ENCODE results near the gene CLN6.
"Not testable (repeated sequence)": the region's sequence is repeated elsewhere in the genome, so short reads cannot be mapped to it uniquely, and the experiment has no call there.

CLN6 gene

DNA sequence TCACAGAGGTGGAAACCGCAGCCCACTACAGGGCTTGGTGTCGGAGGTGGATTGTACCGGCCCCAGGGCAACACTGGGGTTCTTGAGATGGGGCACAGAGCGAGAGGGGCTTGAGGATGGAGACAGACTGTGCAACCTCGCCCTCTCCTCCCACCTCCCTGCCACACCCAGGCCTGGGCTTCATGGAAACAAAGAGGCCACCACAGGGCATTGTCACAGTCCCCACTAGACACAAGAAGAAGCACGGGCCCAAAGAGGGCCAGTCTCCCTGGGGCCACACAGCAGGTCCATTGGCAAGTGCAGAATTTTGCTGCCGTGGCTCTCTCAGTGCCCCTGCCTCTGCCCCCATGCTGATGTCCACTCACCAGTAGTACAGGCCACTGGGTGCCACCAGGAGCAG, 20.3 kb downstream of the CLN6 start:
- no peaks in the 10 kb centered on the region for H3K27me3 Mint-ChIP-seq
- no peaks in the 10 kb centered on the region for H3K9me3 Mint-ChIP-seq
- H3K27ac Mint-ChIP-seq, result no peak overlapping the region
- H3K4me1 Mint-ChIP-seq (ENCODE audit: low read depth), result peaks cover 21% of the 10 kb centered on the region
- peaks cover 12% of the 10 kb centered on the region for H3K36me3 Mint-ChIP-seq (ENCODE audit: low read depth)
- no peak overlapping the region for H3K4me3 Mint-ChIP-seq

DNA sequence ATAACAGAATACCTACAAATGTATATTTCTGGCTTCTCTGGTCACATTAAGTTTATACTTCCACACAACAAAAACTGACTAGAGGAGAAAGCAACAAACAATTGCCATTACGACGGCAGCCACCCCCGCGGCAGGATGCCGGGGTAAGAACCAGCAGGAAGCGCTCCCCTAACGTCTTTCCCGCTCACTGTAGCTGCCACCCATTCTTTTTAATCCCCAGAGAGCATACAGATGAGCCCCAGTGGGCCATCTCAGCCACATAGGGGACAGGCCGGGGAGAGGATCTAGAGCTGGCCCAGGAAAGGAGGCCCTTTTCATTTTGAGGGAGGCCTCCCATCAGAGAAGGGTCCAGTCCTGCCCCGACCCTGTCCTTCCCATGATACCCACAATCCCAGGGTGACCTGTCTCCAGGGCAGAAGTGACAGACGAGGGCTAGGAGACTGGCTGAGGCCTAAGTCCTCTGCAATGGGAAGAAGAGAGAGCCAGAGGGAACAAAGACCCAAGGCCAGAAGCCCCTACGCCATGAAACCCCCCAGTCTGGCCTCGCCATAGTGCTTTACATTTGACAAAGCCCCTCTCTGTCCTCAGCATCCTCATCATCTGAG, 20.8 kb downstream of the CLN6 start:
- peaks cover 12% of the 10 kb centered on the region for H3K36me3 Mint-ChIP-seq (ENCODE audit: low read depth)
- H3K9me3 Mint-ChIP-seq, result no peaks in the 10 kb centered on the region
- H3K4me3 Mint-ChIP-seq, result no peak overlapping the region

GRCh38 chr15:68208136-68208535, 21.4 kb downstream of the CLN6 start:
- H3K27me3 Mint-ChIP-seq, result no peaks in the 10 kb centered on the region
- no peak overlapping the region for H3K4me3 Mint-ChIP-seq
- H3K27ac Mint-ChIP-seq, result no peak overlapping the region
- no peaks in the 10 kb centered on the region for H3K9me3 Mint-ChIP-seq
- H3K36me3 Mint-ChIP-seq (ENCODE audit: low read depth), result peaks cover 12% of the 10 kb centered on the region
- peaks cover 21% of the 10 kb centered on the region for H3K4me1 Mint-ChIP-seq (ENCODE audit: low read depth)

More for the DNA sequence above, 20.8 kb downstream of the CLN6 start:
- no peaks in the 10 kb centered on the region for H3K27me3 Mint-ChIP-seq
- H3K4me1 Mint-ChIP-seq (ENCODE audit: low read depth), result peaks cover 21% of the 10 kb centered on the region
- no peak overlapping the region for H3K27ac Mint-ChIP-seq

GRCh38 chr15:68207176-68207935, 22.2 kb downstream of the CLN6 start:
- Mint-ChIP-seq H3K36me3 (ENCODE audit: low read depth) (peaks cover 12% of the 10 kb centered on the region), H3K9me3 (no peaks in the 10 kb centered on the region), H3K4me1 (ENCODE audit: low read depth) (peaks cover 21% of the 10 kb centered on the region), H3K4me3 (no peak overlapping the region), H3K27me3 (no peaks in the 10 kb centered on the region), H3K27ac (no peak overlapping the region)

DNA sequence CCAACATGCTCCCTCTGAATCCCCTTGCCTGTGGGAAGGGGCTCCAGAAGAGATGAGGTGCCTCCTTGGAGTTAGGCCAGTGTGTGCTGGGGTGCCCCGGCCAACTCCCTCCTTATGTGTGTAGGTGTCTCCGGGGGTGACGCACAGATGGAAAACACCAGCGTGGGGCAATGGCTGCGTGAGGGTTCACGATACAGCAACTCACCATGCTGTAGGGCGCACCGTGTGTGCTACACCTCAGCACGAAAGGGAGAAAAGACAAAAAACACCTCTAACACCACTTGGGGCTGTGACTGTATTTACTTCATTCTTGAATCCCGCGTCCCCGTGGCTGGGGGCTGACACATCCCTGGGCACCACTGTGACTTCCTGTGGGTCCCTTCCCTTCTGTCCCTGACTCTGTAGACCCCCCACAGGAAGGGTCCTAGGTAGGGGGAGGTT, 22.8 kb downstream of the CLN6 start:
- no peaks in the 10 kb centered on the region for H3K27me3 Mint-ChIP-seq
- no peak overlapping the region for H3K27ac Mint-ChIP-seq
- peaks cover 21% of the 10 kb centered on the region for H3K4me1 Mint-ChIP-seq (ENCODE audit: low read depth)
- H3K9me3 Mint-ChIP-seq, result no peaks in the 10 kb centered on the region
- no peak overlapping the region for H3K4me3 Mint-ChIP-seq
- peaks cover 12% of the 10 kb centered on the region for H3K36me3 Mint-ChIP-seq (ENCODE audit: low read depth)

- H3K9me3 Mint-ChIP-seq, result no peaks in the 10 kb centered on the region
- no peak overlapping the region for H3K27ac Mint-ChIP-seq
- peaks cover 21% of the 10 kb centered on the region for H3K4me1 Mint-ChIP-seq (ENCODE audit: low read depth)
- peaks cover 12% of the 10 kb centered on the region for H3K36me3 Mint-ChIP-seq (ENCODE audit: low read depth)
- no peak overlapping the region for H3K4me3 Mint-ChIP-seq
- no peaks in the 10 kb centered on the region for H3K27me3 Mint-ChIP-seq
Measured at GRCh38 chr15:68205954-68206539, 23.5 kb downstream of the CLN6 start.

DNA sequence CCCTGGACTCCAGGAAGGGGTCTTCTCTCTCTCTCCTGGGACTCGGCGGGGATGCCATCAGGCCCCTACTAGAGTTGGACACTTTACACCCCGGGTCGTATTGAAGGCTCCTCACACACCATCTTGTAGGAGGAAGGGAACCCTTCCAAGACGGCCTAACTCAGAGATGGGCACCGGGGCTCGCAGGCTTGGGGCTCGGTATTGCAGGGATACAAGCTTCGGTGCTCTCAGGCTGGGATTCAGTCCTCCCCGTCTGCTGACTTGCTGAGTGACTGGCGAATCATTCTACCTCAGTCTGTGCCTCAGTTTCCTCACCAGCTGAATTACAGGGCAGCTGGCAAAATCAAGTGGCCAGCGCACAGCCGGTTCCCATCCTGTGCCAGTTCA, 24.0 kb downstream of the CLN6 start:
- no peak overlapping the region for H3K27ac Mint-ChIP-seq
- peaks cover 21% of the 10 kb centered on the region for H3K4me1 Mint-ChIP-seq (ENCODE audit: low read depth)
- H3K9me3 Mint-ChIP-seq, result no peaks in the 10 kb centered on the region
- no peak overlapping the region for H3K4me3 Mint-ChIP-seq
- H3K36me3 Mint-ChIP-seq (ENCODE audit: low read depth), result peaks cover 12% of the 10 kb centered on the region
- no peaks in the 10 kb centered on the region for H3K27me3 Mint-ChIP-seq

GRCh38 chr15:68204776-68205557, 24.6 kb downstream of the CLN6 start, which contains the start of gene CALML4:
Gene CALML4 (minus strand): TSS chr15:68205332. CDS start chr15:68205247, 85 bp downstream.
- Mint-ChIP-seq H3K36me3 (ENCODE audit: low read depth) (peaks cover 12% of the 10 kb centered on the region), H3K4me3 (no peak within 1 kb of the TSS), H3K27ac (no peak within 1 kb of the TSS), H3K9me3 (no peaks in the 10 kb centered on the region), H3K27me3 (no peaks in the 10 kb centered on the region), H3K4me1 (ENCODE audit: low read depth) (peaks cover 18% of the 10 kb centered on the region)

DNA sequence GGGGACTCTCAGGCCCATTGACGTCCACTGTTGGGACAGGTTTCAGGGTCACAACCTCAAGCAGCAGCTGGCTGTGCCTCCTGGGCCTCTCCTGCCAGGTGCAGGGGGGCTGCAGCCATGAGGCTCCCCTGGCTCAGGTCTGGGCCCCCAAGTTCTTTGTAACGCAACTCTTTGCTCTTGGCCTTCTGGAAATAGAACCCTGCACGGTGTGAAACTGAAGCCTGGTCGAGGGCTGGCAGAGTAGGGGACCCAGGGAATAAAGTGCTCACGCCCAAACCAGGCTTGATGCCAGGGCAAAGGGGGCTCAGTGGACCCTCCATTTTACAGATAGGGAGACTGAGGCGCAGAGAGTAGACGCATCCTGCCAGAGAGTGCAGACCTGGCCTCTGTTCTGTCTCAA, 25.2 kb downstream of the CLN6 start:
- Mint-ChIP-seq H3K27me3 (no peaks in the 10 kb centered on the region), H3K27ac (no peak overlapping the region), H3K36me3 (ENCODE audit: low read depth) (peaks cover 8% of the 10 kb centered on the region), H3K4me3 (no peak overlapping the region), H3K9me3 (no peaks in the 10 kb centered on the region), H3K4me1 (ENCODE audit: low read depth) (peaks cover 12% of the 10 kb centered on the region)

DNA sequence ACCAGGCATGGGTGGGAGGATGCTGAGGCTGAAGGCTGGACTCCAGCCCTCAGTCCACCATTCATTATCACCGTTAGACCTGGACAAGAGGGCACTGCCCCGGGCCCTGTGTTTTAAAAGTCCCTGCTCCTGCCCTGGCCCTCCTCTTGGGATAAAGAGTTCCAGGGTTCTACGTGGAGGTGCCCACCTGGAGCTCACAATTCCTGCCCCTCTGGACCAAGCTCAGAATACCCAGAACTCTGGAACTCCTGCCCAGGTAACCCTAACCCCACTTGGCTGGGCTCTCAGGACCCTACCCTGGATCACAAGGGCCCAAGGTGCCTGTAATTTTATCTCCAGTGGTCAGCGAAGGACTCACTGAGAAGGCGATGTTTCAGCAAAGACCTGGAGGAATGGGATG, 25.6 kb downstream of the CLN6 start:
- Mint-ChIP-seq H3K4me1 (ENCODE audit: low read depth) (peaks cover 8% of the 10 kb centered on the region), H3K27ac (no peak overlapping the region), H3K4me3 (no peak overlapping the region)

DNA sequence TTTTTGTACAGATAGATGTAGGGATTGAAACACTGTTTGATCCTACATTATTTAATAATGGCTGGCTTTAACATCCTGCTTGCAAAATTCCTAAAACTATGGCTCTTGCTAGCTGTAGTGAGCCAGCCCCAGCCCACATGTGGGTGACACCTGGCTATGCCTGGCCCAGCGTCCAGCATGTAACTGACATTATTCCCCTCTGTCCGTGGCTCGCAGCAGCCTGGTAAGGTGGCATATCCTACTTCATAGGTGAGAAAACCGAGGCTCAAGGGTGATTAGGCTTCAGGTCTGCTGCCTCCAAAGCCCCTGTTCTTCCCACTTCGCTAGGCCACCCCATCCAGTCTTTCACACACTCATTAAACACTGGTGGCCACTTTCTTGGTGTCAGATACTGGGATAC, 26.0 kb downstream of the CLN6 start:
- H3K27me3 Mint-ChIP-seq, result no peaks in the 10 kb centered on the region

More for the DNA sequence above, 25.6 kb downstream of the CLN6 start:
- H3K9me3 Mint-ChIP-seq, result no peaks in the 10 kb centered on the region
- H3K36me3 Mint-ChIP-seq (ENCODE audit: low read depth), result peaks cover 8% of the 10 kb centered on the region
- no peaks in the 10 kb centered on the region for H3K27me3 Mint-ChIP-seq

DNA sequence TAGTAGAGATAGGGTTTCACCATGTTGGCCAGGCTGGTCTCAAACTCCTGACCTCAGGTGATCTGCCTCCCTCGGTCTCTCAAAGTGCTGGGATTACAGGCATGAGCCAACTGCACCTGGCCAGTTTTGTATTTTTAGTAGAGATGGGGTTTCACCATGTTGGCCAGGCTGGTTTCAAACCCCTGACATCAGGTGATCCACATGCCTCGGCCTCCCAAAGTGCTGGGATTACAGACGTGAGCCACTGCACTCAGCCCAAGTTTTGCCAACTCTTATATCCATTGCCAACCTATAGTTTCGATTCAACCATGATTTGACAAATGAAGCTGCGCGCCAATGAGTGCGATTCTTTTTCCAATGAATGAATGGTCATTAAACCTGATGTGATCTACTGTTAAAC, 26.5 kb downstream of the CLN6 start:
- not testable (repeated sequence) for H3K4me3 Mint-ChIP-seq; H3K4me1 Mint-ChIP-seq (ENCODE audit: low read depth); H3K27ac Mint-ChIP-seq; H3K36me3 Mint-ChIP-seq (ENCODE audit: low read depth); H3K27me3 Mint-ChIP-seq; H3K9me3 Mint-ChIP-seq

More for the DNA sequence above, 26.0 kb downstream of the CLN6 start:
- no peaks in the 10 kb centered on the region for H3K9me3 Mint-ChIP-seq
- peaks cover 3% of the 10 kb centered on the region for H3K4me1 Mint-ChIP-seq (ENCODE audit: low read depth)
- H3K4me3 Mint-ChIP-seq, result no peak overlapping the region
- peaks cover 8% of the 10 kb centered on the region for H3K36me3 Mint-ChIP-seq (ENCODE audit: low read depth)
- H3K27ac Mint-ChIP-seq, result no peak overlapping the region

GRCh38 chr15:68201879-68202261, 27.7 kb downstream of the CLN6 start:
- Mint-ChIP-seq H3K4me3 (no peak overlapping the region), H3K4me1 (ENCODE audit: low read depth) (no peaks in the 10 kb centered on the region), H3K27me3 (no peaks in the 10 kb centered on the region), H3K9me3 (no peaks in the 10 kb centered on the region), H3K27ac (no peak overlapping the region), H3K36me3 (ENCODE audit: low read depth) (peaks cover 9% of the 10 kb centered on the region)

GRCh38 chr15:68201153-68201878, 28.2 kb downstream of the CLN6 start:
- Mint-ChIP-seq H3K9me3 (no peaks in the 10 kb centered on the region), H3K27ac (no peak overlapping the region)

More at GRCh38 chr15:68201153-68201878, 28.2 kb downstream of the CLN6 start:
- H3K27me3 Mint-ChIP-seq, result no peaks in the 10 kb centered on the region
- no peak overlapping the region for H3K4me3 Mint-ChIP-seq
- peaks cover 9% of the 10 kb centered on the region for H3K36me3 Mint-ChIP-seq (ENCODE audit: low read depth)
- no peaks in the 10 kb centered on the region for H3K4me1 Mint-ChIP-seq (ENCODE audit: low read depth)
